ENCODE measurements around the gene KIRREL3. TPM values are rescaled to one million over a fixed set of nuclear protein-coding genes. Genes with fewer than 3 reads are reported as not detected.

KIRREL3 gene
- total and polyA plus RNA-seq, 2 of the 4 experiments (the other 2 are of a cell fraction), result 10.9 to 15.9 TPM

GRCh38 chr11:126581871-126582648 lies 418.5 kb downstream of the KIRREL3 start (continued):
- no peak for TF ChIP-seq BHLHE40 (IDR thresholded peaks at IDR 0.05; ENCODE audit: low read depth, low read length)

- Histone ChIP-seq H2BK15ac (ENCODE audit: low read depth, low read length) (no peak overlapping the region), H3K56ac (ENCODE audit: extremely low read depth, insufficient read depth, low read length) (no peak overlapping the region), H3K14ac (replicated peaks; ENCODE audit: low read depth, low read length) (no peak overlapping the region), H2AFZ (replicated peaks; ENCODE audit: low read length, poor library complexity) (no peak overlapping the region), H4K5ac (ENCODE audit: low read depth, low read length) (no peak overlapping the region), H2AK9ac (replicated peaks; ENCODE audit: low read depth, low read length, poor library complexity) (no peak overlapping the region), H2BK5ac (ENCODE audit: low read depth, low read length, poor library complexity, severe bottlenecking) (no peak overlapping the region), H3K36me3 (ENCODE audit: control insufficient read depth, insufficient read depth, low read length) (no peaks in the 10 kb centered on the region), H3K9ac (ENCODE audit: low read depth, low read length) (no peak overlapping the region), H3K18ac (ENCODE audit: low read depth, low read length) (no peak overlapping the region), H4K8ac (ENCODE audit: low read depth in 2 of 2, low read length in 2 of 2) (no peak overlapping the region), H3K4me1 (ENCODE audit: control insufficient read depth, insufficient read depth, low read length) (no peaks in the 10 kb centered on the region), H3K4me2 (ENCODE audit: low read depth, low read length) (no peak overlapping the region), H4K20me1 (ENCODE audit: insufficient read depth, low read length) (no peaks in the 10 kb centered on the region; the same call in 1 of the 2 replicates), H3K23ac (ENCODE audit: low read depth, low read length) (no peak overlapping the region), H3K4me3 (ENCODE audit: insufficient read depth, low read depth, low read length) (no peak overlapping the region), H3K27me3 (ENCODE audit: control insufficient read depth, insufficient read depth, low read length) (no peaks in the 10 kb centered on the region), H2BK120ac (ENCODE audit: low read depth, low read length) (no peak overlapping the region), H3K27ac (ENCODE audit: insufficient read depth, low read length) (no peak overlapping the region), H3K4ac (ENCODE audit: low read depth, low read length) (no peak overlapping the region), H2AK5ac (ENCODE audit: low read depth, low read length) (no peak overlapping the region), H3K9me3 (ENCODE audit: control insufficient read depth, insufficient read depth, low read length) (no peaks in the 10 kb centered on the region), H3K9me1 (ENCODE audit: insufficient read depth, low read length) (no peaks in the 10 kb centered on the region; the same call in 1 of the 2 replicates), H3K79me1 (ENCODE audit: low read depth in 1 of 2, low read length in 2 of 2) (no peaks in the 10 kb centered on the region), H2BK20ac (ENCODE audit: low read depth, low read length) (no peak overlapping the region), H4K91ac (ENCODE audit: insufficient read depth, low read depth, low read length) (no peak overlapping the region)
- in situ Hi-C loops (cut with MboI; ENCODE audit: low sequenced_read_pairs) (no loop called here), dilution Hi-C loops (cut with HindIII; ENCODE audit: low sequenced_read_pairs, unreplicated experiment) (no loop called here), intact Hi-C loops (cut with micrococcal nuclease) (no loop called here)
- WGBS, 2 experiments (ENCODE audit: extremely low coverage in 2 of 2, insufficient read length in 1 of 2), result 92% methylated on average over 2 of the region's 9 CpGs; no CpG with 5 or more reads in 1 of the 2 experiments
- BruUV-seq (replicated peaks), result no TSS peak
- ATAC-seq (ENCODE audit: low read depth) (no peak), DNase-seq (no peak)
- POLR2A ChIA-PET (ENCODE audit: unreplicated experiment), result no interaction called here
- CTCF ChIA-PET, result no interaction called here
- no peak for TF ChIP-seq NFE2L2 (IDR thresholded peaks at IDR 0.05; ENCODE audit: low read depth, low read length)
- no peak for TF ChIP-seq RFX5 (IDR thresholded peaks at IDR 0.05; ENCODE audit: low read depth, low read length)
- TF ChIP-seq ELK1 (IDR thresholded peaks at IDR 0.05; ENCODE audit: borderline replicate concordance, low read depth, low read length), result no peak
- no peak for TF ChIP-seq MXI1 (IDR thresholded peaks at IDR 0.05; ENCODE audit: borderline replicate concordance, low read depth, low read length)
- TF ChIP-seq MAFK (IDR thresholded peaks at IDR 0.05; ENCODE audit: low read depth, low read length), result no peak
- TF ChIP-seq USF2 (IDR thresholded peaks at IDR 0.05; ENCODE audit: low read depth, low read length), result no peak
- no peak for TF ChIP-seq CEBPB (IDR thresholded peaks at IDR 0.05; ENCODE audit: low read depth, low read length)
- TF ChIP-seq MAZ (IDR thresholded peaks at IDR 0.05; ENCODE audit: borderline replicate concordance, low read depth, low read length), result no peak
- TF ChIP-seq BHLHE40 (IDR thresholded peaks at IDR 0.05; ENCODE audit: low read depth, low read length), result no peak
- no peak for TF ChIP-seq RCOR1 (IDR thresholded peaks at IDR 0.05; ENCODE audit: insufficient replicate concordance, low read length)
- TF ChIP-seq SMC3 (IDR thresholded peaks at IDR 0.05; ENCODE audit: low read depth, low read length), result no peak
- TF ChIP-seq CTCF (conservative IDR thresholded peaks at IDR 0.05; ENCODE audit: low read depth, low read length), result no peak
- TF ChIP-seq POLR2A (IDR thresholded peaks at IDR 0.05; ENCODE audit: low read depth, low read length), result no peak
These were observed 422.1 kb downstream of the KIRREL3 start for GRCh38 chr11:126578426-126578825.

All from IMR-90 (cell line).